HG03565 (cell line): ENCODE measurements around the gene SLC16A6.
"Not testable (repeated sequence)": the region's sequence is repeated elsewhere in the genome, so short reads cannot be mapped to it uniquely, and the experiment has no call there.

Experiments used
- ATAC-seq: cut with Tn5 transposase; IDR thresholded peaks from one replicate; pipeline ENCODE4 v1.9.1; 2021; ENCODE audit warnings: mild to moderate bottlenecking, moderate library complexity; ENCODE audit not compliant: unreplicated experiment

Gene SLC16A6, protein sequence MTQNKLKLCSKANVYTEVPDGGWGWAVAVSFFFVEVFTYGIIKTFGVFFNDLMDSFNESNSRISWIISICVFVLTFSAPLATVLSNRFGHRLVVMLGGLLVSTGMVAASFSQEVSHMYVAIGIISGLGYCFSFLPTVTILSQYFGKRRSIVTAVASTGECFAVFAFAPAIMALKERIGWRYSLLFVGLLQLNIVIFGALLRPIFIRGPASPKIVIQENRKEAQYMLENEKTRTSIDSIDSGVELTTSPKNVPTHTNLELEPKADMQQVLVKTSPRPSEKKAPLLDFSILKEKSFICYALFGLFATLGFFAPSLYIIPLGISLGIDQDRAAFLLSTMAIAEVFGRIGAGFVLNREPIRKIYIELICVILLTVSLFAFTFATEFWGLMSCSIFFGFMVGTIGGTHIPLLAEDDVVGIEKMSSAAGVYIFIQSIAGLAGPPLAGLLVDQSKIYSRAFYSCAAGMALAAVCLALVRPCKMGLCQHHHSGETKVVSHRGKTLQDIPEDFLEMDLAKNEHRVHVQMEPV

DNA sequence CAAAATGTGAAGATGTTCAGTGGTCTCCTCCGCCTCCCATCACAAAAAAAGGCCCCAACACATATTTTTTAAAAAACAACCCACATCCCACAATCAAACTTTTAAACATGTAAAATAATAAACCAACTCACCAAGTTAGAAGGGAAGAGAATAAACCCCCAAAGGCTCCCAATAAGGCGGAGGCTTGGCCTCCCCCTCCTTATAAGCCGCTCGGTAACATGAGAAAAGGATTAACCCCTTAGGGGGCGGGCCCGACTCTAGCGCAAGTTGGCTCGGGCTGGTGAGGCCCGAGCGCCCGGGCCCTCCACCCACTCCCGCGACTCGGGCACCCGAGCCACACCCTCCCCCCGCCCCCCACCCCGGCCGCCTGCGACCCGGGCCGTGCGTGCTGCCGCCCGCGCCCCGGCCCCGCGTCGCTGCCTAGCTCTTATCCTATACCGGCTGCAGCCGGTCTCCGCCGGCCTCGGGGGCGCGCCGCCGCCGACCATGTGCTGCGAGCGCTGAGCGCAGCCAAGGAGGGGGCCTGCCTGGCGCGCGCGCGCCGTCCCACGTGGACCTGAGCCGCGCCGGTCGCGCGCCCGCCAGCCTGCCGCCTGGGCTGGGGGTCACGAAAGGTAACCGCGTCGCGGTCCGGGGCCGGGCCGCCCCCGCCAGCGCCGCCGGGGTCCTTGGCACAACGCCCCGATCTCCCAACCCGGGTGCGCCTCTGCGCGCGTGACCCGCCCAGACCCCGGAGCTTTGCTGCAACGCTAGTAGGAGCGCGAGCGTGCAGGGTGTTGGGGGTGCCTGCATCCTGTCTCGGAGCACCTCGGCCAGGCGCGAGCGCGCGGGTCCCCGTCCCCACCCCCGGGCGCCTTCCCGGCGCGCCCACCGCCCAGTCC lies at the start of gene SLC16A6, which contains the start of gene ARSG:
Gene SLC16A6, minus strand, starts transcription at position 173 of the 881 bp plus-strand sequence. CDS start 12,807 bp downstream, outside the sequence.
Gene ARSG, plus strand, starts transcription at position 541 of the 881 bp plus-strand sequence. CDS start 15,999 bp downstream, outside the sequence.
- peak; percentile 38 for ATAC-seq

DNA sequence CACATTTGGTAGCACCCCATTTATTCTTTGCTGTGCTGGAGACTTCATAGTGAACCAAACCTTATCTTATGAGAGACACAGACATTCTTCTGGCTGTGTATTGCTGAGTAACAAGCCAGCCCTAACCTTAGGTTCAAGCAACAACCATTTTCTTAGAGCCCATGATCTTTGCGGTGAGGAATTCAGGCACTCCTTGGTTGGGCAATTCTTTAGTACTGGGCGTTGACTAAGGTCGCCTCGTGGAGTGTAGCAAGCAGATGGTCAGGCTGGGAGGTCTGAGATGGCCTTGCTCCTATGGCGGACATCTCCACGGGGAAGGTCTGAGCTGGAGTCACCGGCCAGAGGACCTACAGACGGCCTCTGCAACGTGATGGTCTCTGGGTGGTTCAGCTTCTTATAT lies 43.5 kb upstream of the SLC16A6 start:
- no peak for ATAC-seq

DNA sequence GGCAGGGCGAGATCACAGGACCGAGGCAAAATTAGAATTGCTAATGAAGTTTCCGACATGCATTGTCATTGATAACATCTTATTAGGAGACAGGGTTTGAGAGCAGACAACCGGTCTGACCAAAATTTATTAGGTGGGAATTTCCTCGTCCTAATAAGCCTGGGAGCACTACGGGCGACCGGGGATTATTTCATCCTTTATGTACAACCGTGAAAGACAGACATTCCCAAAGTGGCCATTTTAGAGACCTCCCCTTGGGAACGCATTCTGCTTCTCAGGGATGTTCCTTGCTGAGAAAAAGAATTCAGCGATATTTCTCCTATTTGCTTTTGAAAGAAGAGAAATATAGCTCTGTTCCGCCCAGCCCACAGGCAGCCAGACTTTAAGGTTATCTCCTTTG lies 41.0 kb upstream of the SLC16A6 start:
- not testable (repeated sequence) for ATAC-seq

DNA sequence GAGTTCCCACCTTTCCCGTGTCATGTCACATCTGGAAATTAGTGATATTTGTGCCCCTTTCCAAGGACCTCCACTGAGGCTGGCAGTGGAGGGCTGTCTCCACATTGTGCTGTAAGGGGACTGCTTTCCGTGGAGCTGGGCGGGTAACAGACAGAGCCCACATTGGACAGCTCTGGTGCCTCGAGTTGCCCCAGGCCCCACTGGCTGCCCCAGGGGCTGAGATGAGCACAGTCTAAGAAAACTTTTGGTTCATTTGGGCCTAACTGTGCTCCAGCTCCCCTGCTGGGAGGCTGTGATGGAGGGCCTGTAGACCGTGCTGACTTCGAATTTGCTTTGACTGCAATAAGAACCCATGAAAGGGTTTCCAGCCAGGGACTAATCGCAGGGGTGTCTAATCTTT lies 38.4 kb upstream of the SLC16A6 start:
- ATAC-seq = no peak

DNA sequence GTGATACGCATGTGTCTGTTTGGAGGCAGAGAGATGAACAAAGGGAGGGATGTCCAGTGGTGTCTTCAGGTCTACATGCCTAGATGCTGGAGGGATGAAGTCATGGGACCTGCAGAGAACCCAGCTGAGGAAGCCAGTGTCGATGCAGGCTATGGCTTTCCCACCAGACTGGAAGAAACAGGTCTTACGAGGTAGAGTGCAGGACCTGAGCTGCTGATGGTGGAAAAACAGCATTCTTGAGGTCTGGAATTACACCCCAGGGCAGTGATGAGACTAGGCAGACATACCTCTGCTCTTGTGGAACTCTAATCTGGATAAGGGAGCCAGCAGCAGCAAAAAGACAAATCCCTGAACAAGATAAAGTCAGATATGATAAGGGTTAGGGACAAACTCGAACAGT lies 37.7 kb upstream of the SLC16A6 start:
- ATAC-seq = no peak

DNA sequence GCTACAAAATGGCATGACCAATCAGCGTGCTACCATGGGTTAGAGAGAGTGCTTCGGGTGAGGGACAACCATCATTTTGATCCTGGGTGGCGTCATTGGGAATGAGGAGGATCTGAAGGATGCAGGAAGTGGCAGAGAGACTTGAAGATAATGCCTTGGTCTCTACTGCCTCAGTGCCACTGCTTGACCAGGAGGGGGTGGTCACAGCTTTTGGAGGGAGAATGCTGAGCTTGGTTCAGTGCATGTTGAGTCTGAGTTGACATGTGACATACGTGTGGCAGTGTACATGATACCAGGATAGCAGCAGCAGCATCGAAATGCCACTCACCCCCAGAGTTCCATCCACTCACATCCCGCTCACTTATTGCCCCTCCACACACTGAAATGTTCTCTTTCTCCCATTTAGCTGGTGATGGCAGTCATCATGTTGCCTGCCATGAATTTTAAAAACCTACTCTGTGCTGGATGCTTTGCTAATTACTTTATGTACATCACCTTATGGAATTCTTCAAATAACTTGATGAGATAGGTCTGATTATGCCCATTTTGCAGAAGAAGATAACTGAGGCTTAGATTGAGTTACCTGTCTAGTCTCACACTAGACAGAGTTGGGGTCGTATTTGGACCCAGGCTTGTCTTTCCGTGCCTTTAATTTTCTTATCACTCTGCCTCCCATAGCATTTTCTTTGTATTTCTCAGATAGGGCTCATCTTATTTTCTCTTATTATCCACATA lies 37.1 kb upstream of the SLC16A6 start:
- no peak for ATAC-seq

DNA sequence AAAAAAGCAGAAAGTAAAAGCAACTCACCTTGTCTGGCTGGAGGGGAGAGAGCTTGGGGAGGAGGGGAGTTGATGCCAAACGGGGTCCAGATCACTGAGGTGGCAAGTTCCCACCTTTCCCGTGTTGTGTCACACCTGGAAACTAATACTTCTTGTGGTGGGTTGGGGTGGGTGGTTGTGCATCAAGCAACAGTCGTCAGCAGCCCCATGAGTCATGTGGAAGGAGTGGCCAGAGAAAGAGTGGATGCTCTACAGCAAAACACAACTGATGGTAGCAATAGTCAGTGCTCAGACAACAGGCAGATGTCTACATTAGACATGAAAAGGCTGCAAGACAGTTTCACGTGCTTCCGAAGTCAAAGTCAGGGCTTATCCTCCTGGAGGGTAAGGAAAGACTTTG lies 35.8 kb upstream of the SLC16A6 start:
- no peak for ATAC-seq

DNA sequence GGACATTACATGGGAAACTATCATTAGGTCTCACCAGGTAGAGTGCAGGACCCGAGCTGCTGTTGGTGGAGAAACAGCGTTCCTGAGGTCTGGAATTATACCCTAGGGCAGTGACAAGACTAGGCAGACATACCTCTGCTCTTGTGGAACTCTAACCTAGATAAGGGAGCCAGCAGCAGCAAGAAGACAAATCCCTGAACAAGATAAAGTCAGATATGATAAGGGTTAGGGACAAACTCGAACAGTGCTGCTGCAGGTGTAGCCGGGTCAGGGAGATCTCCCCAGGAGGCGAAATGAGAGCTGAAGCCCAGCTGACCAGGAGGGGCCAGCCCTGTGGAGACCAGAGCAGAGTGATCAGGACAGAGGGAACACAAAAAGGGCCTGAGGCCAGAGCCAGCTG lies 35.0 kb upstream of the SLC16A6 start:
- ATAC-seq = no peak

DNA sequence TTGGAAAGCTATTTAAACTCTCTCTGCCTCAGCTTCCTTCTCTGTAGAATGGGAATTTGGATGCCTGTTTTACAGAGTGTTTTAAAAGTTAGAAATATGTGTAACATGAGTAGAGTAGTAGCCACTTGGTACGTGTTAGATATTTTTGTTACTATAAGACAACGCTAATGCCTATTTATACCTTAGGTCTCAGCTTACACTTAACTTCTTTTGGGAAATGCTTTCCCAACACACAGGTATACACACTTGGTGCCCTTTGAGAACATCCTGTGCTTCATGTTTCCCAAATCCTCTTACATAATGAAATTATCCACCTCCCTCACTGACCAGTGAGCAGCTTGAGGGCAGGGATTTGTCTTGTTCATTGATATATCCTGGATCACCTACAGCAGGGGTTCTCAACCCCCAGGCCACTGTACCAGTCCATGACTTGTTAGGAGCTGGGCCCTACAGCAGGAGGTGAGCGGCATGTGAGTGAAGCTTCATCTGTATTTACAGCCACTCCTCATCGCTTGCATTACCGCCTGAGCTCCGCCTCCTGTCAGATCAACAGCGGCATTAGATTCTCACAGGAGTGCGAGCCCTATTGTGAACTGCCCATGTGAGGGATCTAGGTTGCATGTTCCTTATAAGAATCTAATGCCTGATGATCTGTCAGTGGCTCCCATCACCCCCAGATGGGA lies 33.9 kb upstream of the SLC16A6 start:
- no peak for ATAC-seq

DNA sequence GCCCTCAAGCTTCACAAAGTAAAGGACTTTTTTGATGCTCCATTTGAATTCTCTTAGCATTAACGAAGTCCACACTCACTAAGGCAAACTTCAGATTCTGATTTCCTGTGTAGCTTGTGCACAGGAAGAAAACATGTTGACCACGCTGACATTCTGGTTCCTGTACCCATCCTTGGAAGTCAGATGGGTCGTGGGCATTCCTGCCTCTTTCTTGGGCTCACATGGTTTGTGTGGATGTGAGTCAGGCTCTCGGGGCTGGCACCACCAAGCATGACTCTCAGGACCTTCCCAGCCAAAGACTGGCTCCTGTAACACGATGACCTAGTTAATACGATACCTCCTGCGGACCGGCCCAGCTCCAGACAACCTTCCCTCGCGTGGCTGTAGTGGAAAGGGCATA lies 33.2 kb upstream of the SLC16A6 start:
- ATAC-seq = no peak

DNA sequence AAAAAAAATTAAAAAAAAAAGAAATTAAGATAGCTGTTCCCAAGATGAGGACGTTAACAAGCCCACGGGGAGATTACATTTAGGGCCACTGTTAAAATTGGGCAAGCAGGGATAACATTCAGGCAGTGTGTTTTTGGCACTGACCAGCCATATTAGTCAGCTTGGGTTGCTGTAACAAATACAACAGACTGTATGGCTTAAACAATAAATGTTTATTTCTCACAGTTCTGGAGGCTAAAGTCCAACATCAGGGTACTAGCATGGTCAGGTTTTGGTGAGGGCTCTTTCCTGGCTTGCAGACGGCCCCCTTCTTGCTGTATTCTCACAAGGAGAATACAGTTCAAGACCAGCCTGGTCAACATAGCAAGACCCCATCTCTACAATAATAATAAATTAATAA lies 31.7 kb upstream of the SLC16A6 start:
- no peak for ATAC-seq

DNA sequence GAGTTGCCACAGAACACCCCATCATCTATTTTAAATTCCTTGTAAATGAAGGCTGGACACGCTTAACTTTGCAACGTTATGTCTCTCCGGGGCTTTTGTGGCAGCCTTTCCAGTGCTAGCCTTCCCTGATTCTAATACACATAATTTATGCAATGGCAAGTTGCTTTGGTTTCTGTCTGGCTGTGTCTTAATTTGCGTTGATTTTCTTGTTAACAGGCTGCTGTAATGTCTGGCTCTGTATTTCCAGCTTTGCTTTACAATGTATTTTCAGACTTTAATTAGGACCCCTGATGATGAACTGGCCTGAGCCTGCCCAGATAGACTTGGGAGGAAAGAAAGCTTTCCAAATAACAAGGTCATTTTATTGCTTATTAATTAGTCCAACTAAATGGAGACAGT lies 30.6 kb upstream of the SLC16A6 start:
- ATAC-seq = no peak

DNA sequence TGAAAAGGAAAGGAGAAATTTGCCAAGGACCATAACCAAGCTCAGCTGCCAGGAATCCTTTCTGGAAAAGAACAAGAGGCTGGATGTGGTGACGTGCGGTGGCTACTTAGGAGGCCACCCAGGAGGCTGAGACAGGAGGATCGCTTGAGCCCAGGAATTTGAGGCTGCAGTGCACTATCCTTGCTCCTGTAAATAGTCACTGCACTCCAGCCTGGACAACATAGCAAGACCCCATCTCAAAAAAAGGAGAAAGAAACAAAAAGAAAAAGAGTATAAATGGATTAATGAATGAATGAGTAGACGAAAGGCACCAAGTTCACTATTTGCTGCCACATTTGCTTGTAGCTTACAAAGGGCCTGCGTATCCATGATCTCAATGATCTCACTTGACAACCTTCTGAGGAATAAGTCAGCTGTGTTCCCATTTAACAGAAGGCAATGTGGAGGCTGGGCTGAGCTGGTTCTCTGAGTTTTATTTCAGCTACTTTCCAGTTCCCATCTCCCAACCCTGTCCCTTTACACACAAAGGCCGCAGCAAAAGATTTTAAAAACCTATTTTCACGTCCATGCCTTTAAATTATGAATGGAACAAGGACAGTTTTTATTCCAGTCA lies 30.1 kb upstream of the SLC16A6 start:
- no peak for ATAC-seq

DNA sequence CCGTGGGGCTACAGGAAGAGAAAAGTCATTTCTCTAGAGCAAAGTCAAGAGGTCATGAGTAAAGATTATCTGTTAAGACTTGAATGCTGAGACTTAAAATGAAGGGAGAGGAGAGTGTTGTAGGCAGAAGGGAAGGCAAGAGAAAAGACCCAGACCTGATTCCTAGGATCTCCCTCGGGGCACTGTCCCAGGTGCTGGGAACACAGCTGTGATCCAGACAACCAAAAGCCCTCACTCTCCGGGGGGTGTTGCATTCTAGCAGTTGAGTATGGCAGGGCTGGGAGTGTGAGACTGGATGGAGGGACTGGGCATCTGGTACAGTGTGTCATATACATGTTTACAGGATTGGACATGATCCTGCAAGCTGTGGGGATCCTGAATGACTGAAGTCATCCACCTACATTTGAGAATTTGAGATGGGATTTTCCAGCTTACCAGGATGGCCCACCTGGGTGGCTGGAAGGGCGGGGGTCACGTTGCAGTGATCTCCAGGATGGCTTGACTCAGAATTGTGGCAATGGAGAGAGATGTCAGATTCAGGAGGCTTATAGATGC lies 29.5 kb upstream of the SLC16A6 start:
- no peak for ATAC-seq

DNA sequence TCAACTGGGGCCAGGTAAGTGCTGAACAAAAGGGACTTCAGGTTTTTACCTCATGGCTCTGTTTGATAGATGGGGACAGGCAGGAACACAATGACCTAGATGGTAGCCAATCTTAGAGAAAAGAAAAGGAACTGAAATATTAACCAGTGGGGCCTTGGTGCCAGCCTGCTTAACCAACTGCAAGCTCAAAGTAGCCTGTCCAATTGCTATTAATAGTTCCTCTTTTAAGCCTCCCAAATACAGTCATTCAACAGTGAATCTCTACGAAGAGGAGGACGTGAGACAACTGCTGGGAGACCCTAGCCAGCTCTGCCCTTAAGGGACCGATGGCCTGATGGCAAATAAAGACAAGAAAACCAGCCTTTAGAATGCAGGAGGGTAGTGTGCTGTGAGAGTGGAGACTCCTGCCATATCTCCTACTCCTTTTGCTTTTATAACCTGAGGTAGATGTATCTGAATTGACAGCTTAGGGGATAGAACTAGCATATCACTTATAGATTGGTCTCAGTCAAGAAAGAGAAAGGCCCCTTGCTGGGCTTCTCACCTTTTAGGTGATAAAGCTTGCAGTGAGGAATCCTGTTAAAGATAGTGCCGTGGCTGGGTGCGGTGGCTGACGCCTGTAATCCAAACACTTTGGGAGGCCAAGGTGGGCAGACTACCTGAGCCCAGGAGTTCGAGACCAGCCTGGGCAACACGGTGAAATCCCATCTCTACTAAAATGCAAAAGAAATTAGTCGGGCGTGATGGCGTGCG lies 28.7 kb upstream of the SLC16A6 start:
- no peak for ATAC-seq

DNA sequence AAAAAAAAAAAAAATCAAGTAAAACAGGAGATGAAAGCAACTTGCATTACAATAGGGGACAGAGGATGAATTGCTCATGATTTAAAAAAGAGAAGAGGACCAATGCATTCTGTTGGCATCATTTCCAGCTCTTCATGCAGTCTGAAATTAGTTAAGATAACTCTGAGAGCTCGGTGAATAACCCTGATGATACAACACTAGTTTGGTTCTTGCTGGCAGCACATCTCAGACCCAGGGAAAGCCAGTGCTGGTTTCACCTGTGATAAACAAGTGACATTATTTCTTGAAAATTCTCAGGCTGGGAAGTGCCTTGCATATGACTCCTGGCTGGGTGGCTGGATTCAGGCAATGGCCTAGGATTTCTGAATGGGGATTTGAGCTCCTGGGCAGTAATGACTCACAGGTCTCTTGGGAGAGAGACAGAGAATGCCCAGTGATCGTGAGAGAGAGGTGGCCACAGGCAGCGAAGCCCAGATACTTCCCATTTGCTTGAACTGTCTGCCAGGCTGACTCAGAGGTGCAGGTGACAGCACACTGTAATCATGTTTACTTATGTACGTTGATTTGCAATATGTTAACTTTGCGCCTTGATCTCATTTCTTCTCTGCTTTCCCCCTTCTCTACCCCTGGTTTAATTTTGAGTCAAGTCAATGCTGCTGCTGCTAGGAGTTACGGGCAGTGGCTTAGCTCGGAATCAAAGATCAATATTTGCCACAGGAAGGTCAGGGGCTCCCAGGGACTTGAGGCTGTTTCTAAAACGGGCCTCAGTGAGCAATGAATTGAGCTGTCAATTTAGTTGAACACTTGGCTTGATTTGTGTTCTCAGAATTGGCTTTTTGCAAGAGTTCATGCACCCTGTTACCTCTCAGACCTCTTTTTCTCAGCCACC lies 27.4 kb upstream of the SLC16A6 start:
- ATAC-seq = no peak

DNA sequence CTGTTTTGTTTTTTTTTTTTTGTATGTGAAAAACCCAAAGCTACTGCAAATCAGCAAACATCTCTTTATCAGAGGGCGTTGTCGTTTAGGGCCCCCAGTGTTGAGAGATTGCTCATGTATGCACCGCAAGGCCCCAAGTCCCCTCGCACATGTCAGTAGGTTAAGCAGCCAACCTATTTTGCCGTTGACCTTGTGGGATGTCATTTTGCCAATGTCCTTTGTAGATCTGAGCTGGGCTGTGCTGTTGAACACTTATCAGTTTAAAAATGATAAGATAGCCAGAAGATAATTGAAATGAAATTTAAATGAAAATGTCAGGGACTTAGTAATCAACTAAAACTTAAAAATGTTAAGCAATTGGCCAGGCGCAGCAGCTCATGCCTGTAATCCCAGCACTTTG lies 26.5 kb upstream of the SLC16A6 start:
- no peak for ATAC-seq

DNA sequence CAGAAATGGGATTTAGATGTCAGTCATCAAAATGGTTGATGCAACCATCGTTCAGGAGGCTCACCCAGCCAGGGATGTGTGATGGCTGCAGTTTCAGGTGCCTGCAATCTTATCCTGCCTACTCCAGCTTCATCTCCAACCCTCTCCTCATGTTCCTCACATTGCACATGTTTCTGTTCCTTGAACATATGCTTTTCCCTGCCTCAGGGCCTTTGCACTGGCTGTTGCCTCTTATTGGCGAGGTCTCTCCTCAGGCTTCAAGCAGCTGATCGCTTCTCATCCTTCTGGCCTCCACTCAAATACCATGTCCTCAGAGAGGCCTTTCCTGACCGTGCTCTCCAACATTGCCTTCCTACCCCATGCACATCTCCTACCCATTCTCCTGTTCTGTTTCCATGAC lies 25.0 kb upstream of the SLC16A6 start:
- ATAC-seq = no peak
